ENCODE data around the gene HLF. TPM values are rescaled to one million over a fixed set of nuclear protein-coding genes. Genes with fewer than 3 reads are reported as not detected.

HLF gene
- total and polyA plus RNA-seq, 2 donors (not counting 3 experiments of a cell fraction or from before 2014, with no cell fraction given) = not detected

- DNase-seq (ENCODE audit: low read depth, low spot score) (no peak), FAIRE-seq (no peak)
- H3K4me2 ChIP-seq (ENCODE audit: insufficient read depth, low read length) = no peak overlapping the region
- dilution Hi-C loops (cut with MboI; ENCODE audit: extremely low pct_ligation_motif_present, low sequenced_read_pairs) = no loop called here
- no peaks in the 10 kb centered on the region for H3K9me1 ChIP-seq (replicated peaks; ENCODE audit: control insufficient read depth, extremely low read depth, insufficient read depth, low read length)
- no peak overlapping the region for H3K4me3 ChIP-seq (replicated peaks in 1 of 3; ENCODE audit: insufficient read depth in 1 of 3, low read depth in 1 of 3, low read length in 3 of 3)
- no peaks in the 10 kb centered on the region for H3K36me3 ChIP-seq (ENCODE audit: control insufficient read depth in 2 of 2, extremely low read depth in 1 of 2, insufficient read depth in 2 of 2, low read length in 2 of 2)
- ChIA-PET CTCF (no interaction called here), POLR2A (no interaction called here)
- no peaks in the 10 kb centered on the region for H4K20me1 ChIP-seq (replicated peaks; ENCODE audit: control insufficient read depth, extremely low read depth, insufficient read depth, low read length)
- no peak overlapping the region for H2AFZ ChIP-seq (ENCODE audit: low read depth, low read length)
- H3K9me3 ChIP-seq (replicated peaks; ENCODE audit: control insufficient read depth, insufficient read depth, low read length) = no peaks in the 10 kb centered on the region
- H3K9ac ChIP-seq (replicated peaks; ENCODE audit: extremely low read depth, insufficient read depth, low read length) = no peak overlapping the region
- no TSS peak for BruUV-seq (replicated peaks)
- H3K27me3 ChIP-seq (ENCODE audit: control insufficient read depth in 2 of 2, insufficient read depth in 2 of 2, low read length in 2 of 2) = peaks cover 4 to 6% of the 10 kb centered on the region in 2 experiments
- TF ChIP-seq MYC (IDR thresholded peaks at IDR 0.05; ENCODE audit: low read depth, low read length) (no peak), POLR2AphosphoS5 (IDR thresholded peaks at IDR 0.05; ENCODE audit: insufficient read depth, low read depth, low read length) (no peak), JUN (IDR thresholded peaks at IDR 0.05; ENCODE audit: borderline replicate concordance, insufficient read depth, insufficient read length, low read depth) (no peak), MAX (IDR thresholded peaks at IDR 0.05; ENCODE audit: insufficient read depth, insufficient read length) (no peak), POLR2A (IDR thresholded peaks at IDR 0.05; ENCODE audit: low read depth, low read length) (no peak), GATA2 (IDR thresholded peaks at IDR 0.05; ENCODE audit: insufficient read depth, insufficient read length, low read depth, low read length) (no peak), CTCF (IDR thresholded peaks at IDR 0.05; ENCODE audit: extremely low read depth in 1 of 2, insufficient read depth in 1 of 2, low read depth in 1 of 2, low read length in 2 of 2) (no peak), EZH2 (IDR thresholded peaks at IDR 0.05; ENCODE audit: borderline replicate concordance, low read depth, low read length, severe bottlenecking) (no peak), FOS (IDR thresholded peaks at IDR 0.05; ENCODE audit: borderline replicate concordance, insufficient read depth, low read length) (no peak)
- H3K79me2 ChIP-seq (ENCODE audit: control insufficient read depth, insufficient read depth, low read length) = no peaks in the 10 kb centered on the region
- no peak overlapping the region for H3K27ac ChIP-seq (ENCODE audit: insufficient read depth, low read depth, low read length)
- H3K4me1 ChIP-seq (ENCODE audit: control insufficient read depth, extremely low read depth, insufficient read depth, low read length) = no peaks in the 10 kb centered on the region
- intact Hi-C loops (cut with micrococcal nuclease) = no loop called here
These were observed 44.8 kb upstream of the HLF start for GRCh38 chr17:55219934-55220333.

Data from endothelial cell of umbilical vein (primary cell).